ENCODE measurements around the gene TJP3. TPM values are rescaled to one million over a fixed set of nuclear protein-coding genes. Genes with fewer than 3 reads are reported as not detected.

TJP3 gene
- total RNA-seq, 3 donors from 2014 or later: 0.16 to 36.6 (median 20.0) TPM

DNA sequence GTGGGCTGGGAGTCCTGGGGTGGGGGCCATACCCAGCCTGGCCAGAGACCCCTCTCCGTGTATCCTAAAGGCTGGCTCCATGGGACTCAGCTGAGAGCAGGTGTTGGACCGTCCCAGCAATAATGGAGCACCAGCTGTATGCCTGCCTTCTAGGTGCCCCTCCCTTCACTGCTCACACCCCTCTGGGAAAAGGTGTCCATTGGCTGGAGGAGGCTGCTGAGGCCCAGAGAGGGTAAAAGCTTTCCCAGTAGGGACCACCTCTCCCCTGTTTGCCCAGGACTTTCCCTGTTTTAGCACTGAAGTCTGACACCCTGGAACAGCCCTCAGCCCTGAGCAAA lies 67.2 kb downstream of the TJP3 start:
- Histone ChIP-seq H3K36me3 (no peaks in the 10 kb centered on the region), H3K9me3 (no peaks in the 10 kb centered on the region), H3K27ac (no peak overlapping the region), H3K4me1 (no peaks in the 10 kb centered on the region), H3K27me3 (peaks cover 0 to 17% of the 10 kb centered on the region in 2 donors), H3K4me3 (no peak overlapping the region)
- intact Hi-C loops (cut with DNase I; ENCODE audit: low total_unique reads): no loop called here
- DNase-seq (ENCODE audit: low spot score in 2 of 2): no peak
- TF ChIP-seq POLR2AphosphoS5 (IDR thresholded peaks at IDR 0.05): no peak
- no peak for TF ChIP-seq POLR2A (IDR thresholded peaks at IDR 0.05)
- TF ChIP-seq, protein P1, sequence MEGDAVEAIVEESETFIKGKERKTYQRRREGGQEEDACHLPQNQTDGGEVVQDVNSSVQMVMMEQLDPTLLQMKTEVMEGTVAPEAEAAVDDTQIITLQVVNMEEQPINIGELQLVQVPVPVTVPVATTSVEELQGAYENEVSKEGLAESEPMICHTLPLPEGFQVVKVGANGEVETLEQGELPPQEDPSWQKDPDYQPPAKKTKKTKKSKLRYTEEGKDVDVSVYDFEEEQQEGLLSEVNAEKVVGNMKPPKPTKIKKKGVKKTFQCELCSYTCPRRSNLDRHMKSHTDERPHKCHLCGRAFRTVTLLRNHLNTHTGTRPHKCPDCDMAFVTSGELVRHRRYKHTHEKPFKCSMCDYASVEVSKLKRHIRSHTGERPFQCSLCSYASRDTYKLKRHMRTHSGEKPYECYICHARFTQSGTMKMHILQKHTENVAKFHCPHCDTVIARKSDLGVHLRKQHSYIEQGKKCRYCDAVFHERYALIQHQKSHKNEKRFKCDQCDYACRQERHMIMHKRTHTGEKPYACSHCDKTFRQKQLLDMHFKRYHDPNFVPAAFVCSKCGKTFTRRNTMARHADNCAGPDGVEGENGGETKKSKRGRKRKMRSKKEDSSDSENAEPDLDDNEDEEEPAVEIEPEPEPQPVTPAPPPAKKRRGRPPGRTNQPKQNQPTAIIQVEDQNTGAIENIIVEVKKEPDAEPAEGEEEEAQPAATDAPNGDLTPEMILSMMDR (IDR thresholded peaks at IDR 0.05): no peak

DNA sequence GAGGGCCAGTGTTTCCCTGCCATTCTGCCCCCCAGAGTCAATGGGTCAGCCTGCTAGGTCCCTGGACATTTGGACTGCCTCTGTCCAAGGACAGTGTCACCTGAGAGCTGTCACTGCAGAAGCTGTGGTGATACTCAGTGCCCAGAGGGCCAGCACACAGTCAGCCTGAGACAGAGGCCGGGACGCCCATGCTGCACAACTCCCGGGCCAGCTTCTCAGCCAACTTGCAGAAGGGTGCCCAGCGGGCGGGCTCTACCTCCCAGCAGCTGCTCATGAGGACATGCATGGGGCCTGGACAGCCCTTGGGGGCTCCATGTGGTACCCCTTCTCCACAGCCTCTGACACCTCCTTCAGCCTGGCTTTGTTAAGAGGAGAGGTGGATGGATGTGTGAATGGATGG lies 67.6 kb downstream of the TJP3 start:
- no peak for TF ChIP-seq POLR2A (IDR thresholded peaks at IDR 0.05)
- TF ChIP-seq, protein P1 (IDR thresholded peaks at IDR 0.05): no peak
- TF ChIP-seq POLR2AphosphoS5 (IDR thresholded peaks at IDR 0.05): no peak
- DNase-seq (ENCODE audit: low spot score in 2 of 2): no peak
- Histone ChIP-seq H3K4me3 (no peak overlapping the region), H3K36me3 (no peaks in the 10 kb centered on the region), H3K27ac (no peak overlapping the region), H3K27me3 (peaks cover 0 to 17% of the 10 kb centered on the region in 2 donors), H3K4me1 (no peaks in the 10 kb centered on the region), H3K9me3 (peaks cover 3 to 4% of the 10 kb centered on the region in 2 donors)
- intact Hi-C loops (cut with DNase I; ENCODE audit: low total_unique reads): no loop called here

DNA sequence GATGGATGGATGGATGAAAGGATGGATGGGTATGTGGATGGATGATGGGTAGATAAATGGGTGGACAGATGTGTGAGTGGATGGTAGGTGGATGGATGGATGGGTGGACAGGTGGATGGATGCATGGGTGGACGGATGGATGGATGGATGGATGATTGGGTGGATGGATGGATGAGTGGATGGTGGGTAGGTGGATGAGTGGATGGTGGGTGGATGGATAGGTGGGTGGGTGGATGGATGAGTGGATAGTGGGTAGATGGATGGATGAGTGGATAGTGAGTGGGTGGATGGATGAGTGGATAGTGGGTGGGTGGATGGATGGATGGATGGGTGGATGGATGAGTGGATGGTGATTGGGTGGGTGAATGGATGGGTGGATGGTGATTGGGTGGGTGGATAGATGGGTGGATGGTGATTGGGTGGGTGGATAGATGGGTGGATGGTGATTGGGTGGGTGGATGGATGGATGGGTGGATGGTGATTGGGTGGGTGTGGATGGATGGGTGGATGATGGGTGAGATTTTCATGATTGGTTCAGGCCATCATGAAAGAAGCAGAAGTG lies 68.4 kb downstream of the TJP3 start:
- Histone ChIP-seq H3K4me1 (no peaks in the 10 kb centered on the region), H3K27me3 (peaks cover 0 to 17% of the 10 kb centered on the region in 2 donors), H3K9me3 (peaks cover 11% of the 10 kb centered on the region in 2 donors), H3K4me3 (no peak overlapping the region), H3K36me3 (no peaks in the 10 kb centered on the region), H3K27ac (no peak overlapping the region)
- TF ChIP-seq, protein P1 (IDR thresholded peaks at IDR 0.05): no peak
- TF ChIP-seq POLR2AphosphoS5 (IDR thresholded peaks at IDR 0.05) (no peak), POLR2A (IDR thresholded peaks at IDR 0.05) (no peak)
- intact Hi-C loops (cut with DNase I; ENCODE audit: low total_unique reads): no loop called here
- DNase-seq (ENCODE audit: low spot score in 2 of 2): no peak

DNA sequence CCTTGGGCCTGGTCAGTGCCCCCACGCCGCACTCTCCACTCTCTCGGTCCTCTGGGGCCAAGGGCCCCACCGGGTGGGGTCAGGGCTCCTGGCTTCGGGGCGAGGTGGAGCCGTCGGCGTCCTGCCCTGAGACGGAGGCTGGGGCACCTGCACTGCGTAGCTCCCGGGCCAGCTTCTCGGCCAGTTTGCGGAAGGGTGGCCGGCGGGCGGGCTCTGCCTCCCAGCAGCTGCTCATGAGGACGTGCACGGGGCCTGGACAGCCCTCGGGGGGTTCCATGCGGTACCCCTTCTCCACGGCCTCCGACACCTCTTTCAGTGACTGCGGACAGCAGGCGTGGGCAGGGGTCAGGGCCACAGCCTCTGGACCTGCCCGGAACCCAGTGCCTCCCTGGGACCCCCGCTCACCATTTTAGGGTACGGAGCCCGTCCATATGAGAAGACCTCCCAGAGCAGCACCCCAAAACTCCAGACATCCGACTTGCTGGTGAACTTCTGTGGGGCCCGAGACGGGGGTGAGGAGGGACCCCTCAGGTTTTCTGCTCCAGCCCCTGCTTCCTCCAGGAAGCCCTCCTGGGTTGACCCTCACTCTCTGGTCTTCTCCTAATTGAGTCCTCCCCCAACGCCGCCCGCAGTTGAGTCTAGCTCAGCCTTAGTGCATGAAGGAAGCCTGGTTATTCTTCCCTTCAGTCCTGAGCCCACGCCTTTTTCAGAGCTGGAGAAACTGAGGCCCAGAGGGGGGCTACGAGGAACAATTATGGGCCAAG lies 70.1 kb downstream of the TJP3 start:
- Histone ChIP-seq H3K36me3 (no peaks in the 10 kb centered on the region), H3K27ac (no peak overlapping the region), H3K4me3 (no peak overlapping the region), H3K9me3 (peaks cover 24 to 26% of the 10 kb centered on the region in 2 donors), H3K27me3 (peaks cover 0 to 27% of the 10 kb centered on the region in 2 donors), H3K4me1 (no peaks in the 10 kb centered on the region)
- TF ChIP-seq, protein P1 (IDR thresholded peaks at IDR 0.05): no peak
- TF ChIP-seq POLR2A (IDR thresholded peaks at IDR 0.05): no peak
- no peak for TF ChIP-seq POLR2AphosphoS5 (IDR thresholded peaks at IDR 0.05)
- intact Hi-C loops (cut with DNase I; ENCODE audit: low total_unique reads): no loop called here
- no peak for DNase-seq (ENCODE audit: low spot score in 2 of 2)
